ENCODE data around the gene DLG5. TPM values are rescaled to one million over a fixed set of nuclear protein-coding genes. Genes with fewer than 3 reads are reported as not detected.

Gene DLG5
- total RNA-seq, 1 experiment from 2014 or later: 51.0 TPM

- H3K36me3 Mint-ChIP-seq (ENCODE audit: insufficient read depth, unreplicated experiment): peaks cover 14% of the 10 kb centered on the region
- no peak for DNase-seq
- peaks cover 51% of the 10 kb centered on the region for H3K4me1 Mint-ChIP-seq (ENCODE audit: low read depth, unreplicated experiment)
- TF ChIP-seq CTCF (IDR thresholded peaks at IDR 0.05; ENCODE audit: unreplicated experiment): no peak
- peak overlapping the region; percentile 12 for H3K27ac Mint-ChIP-seq (ENCODE audit: unreplicated experiment)
- no peaks in the 10 kb centered on the region for H3K27me3 Mint-ChIP-seq (ENCODE audit: unreplicated experiment)
- no TSS peak for BruUV-seq (replicated peaks)
- intact Hi-C loops (cut with micrococcal nuclease; ENCODE audit: unreplicated experiment): no loop called here
- H3K9me3 Mint-ChIP-seq (ENCODE audit: low read depth, unreplicated experiment): no peaks in the 10 kb centered on the region
- CTCF ChIA-PET: no interaction called here
- H3K4me3 Mint-ChIP-seq (ENCODE audit: low read depth, unreplicated experiment): no peak overlapping the region
Measured at GRCh38 chr10:77850620-77851231, 75.8 kb downstream of the DLG5 start.

GRCh38 chr10:77849039-77849664, 77.4 kb downstream of the DLG5 start:
- peaks cover 67% of the 10 kb centered on the region for H3K4me1 Mint-ChIP-seq (ENCODE audit: low read depth, unreplicated experiment)
- no peak overlapping the region for H3K4me3 Mint-ChIP-seq (ENCODE audit: low read depth, unreplicated experiment)
- BruUV-seq (replicated peaks): no TSS peak
- H3K27ac Mint-ChIP-seq (ENCODE audit: unreplicated experiment): no peak overlapping the region
- peak; percentile 46 for DNase-seq
- peaks cover 14% of the 10 kb centered on the region for H3K36me3 Mint-ChIP-seq (ENCODE audit: insufficient read depth, unreplicated experiment)
- CTCF ChIA-PET: no interaction called here
- peak; percentile 14 for TF ChIP-seq CTCF (IDR thresholded peaks at IDR 0.05; ENCODE audit: unreplicated experiment)
- H3K9me3 Mint-ChIP-seq (ENCODE audit: low read depth, unreplicated experiment): no peaks in the 10 kb centered on the region
- H3K27me3 Mint-ChIP-seq (ENCODE audit: unreplicated experiment): no peaks in the 10 kb centered on the region
- intact Hi-C loops (cut with micrococcal nuclease; ENCODE audit: unreplicated experiment): loop anchor here (1.0 to 10.0 kb wide), 5 partner anchors 38 to 156 kb away; no protein-coding TSS in a partner anchor

- H3K9me3 Mint-ChIP-seq (ENCODE audit: low read depth, unreplicated experiment): no peaks in the 10 kb centered on the region
- H3K36me3 Mint-ChIP-seq (ENCODE audit: insufficient read depth, unreplicated experiment): peaks cover 10% of the 10 kb centered on the region
- CTCF ChIA-PET: interaction anchor here (0.6 to 1.4 kb wide), 8 partner anchors 27 to 176 kb away, joined by 3 to 15 read pairs (median 4); no protein-coding TSS in a partner anchor
- no peaks in the 10 kb centered on the region for H3K27me3 Mint-ChIP-seq (ENCODE audit: unreplicated experiment)
- H3K4me3 Mint-ChIP-seq (ENCODE audit: low read depth, unreplicated experiment): no peak overlapping the region
- H3K27ac Mint-ChIP-seq (ENCODE audit: unreplicated experiment): peak overlapping the region; percentile 21
- intact Hi-C loops (cut with micrococcal nuclease; ENCODE audit: unreplicated experiment): loop anchor here (1.0 to 10.0 kb wide), 6 partner anchors 40 to 182 kb away; partner anchors contain the start of genes DLG5 and POLR3A
- TF ChIP-seq CTCF (IDR thresholded peaks at IDR 0.05; ENCODE audit: unreplicated experiment): peak; percentile 97
- DNase-seq: peak; percentile 91
- no TSS peak for BruUV-seq (replicated peaks)
- H3K4me1 Mint-ChIP-seq (ENCODE audit: low read depth, unreplicated experiment): peaks cover 64% of the 10 kb centered on the region
Measured at GRCh38 chr10:77846718-77847311, 79.7 kb downstream of the DLG5 start.

- no peak for TF ChIP-seq CTCF (IDR thresholded peaks at IDR 0.05; ENCODE audit: unreplicated experiment)
- Mint-ChIP-seq H3K27ac (ENCODE audit: unreplicated experiment) (peak overlapping the region; percentile 55), H3K27me3 (ENCODE audit: unreplicated experiment) (no peaks in the 10 kb centered on the region), H3K4me1 (ENCODE audit: low read depth, unreplicated experiment) (peaks cover 52% of the 10 kb centered on the region), H3K9me3 (ENCODE audit: low read depth, unreplicated experiment) (no peaks in the 10 kb centered on the region), H3K36me3 (ENCODE audit: insufficient read depth, unreplicated experiment) (peaks cover 9% of the 10 kb centered on the region), H3K4me3 (ENCODE audit: low read depth, unreplicated experiment) (peak overlapping the region; percentile 3)
- CTCF ChIA-PET: interaction anchor here (0.7 to 1.1 kb wide), 7 partner anchors 13 to 645 kb away, joined by 3 to 7 read pairs (median 4); no protein-coding TSS in a partner anchor
- no peak for DNase-seq
- BruUV-seq (replicated peaks): no TSS peak
- intact Hi-C loops (cut with micrococcal nuclease; ENCODE audit: unreplicated experiment): loop anchor here (5.0 to 10.0 kb wide), 4 partner anchors 42 to 159 kb away; no protein-coding TSS in a partner anchor
Measured at GRCh38 chr10:77845451-77845850, 81.1 kb downstream of the DLG5 start.

Measured in Calu3 (cell line).